Spleen (tissue), 11 donors: ENCODE data around the gene METRNL. TPM values are rescaled to one million over a fixed set of nuclear protein-coding genes. Genes with fewer than 3 reads are reported as not detected.

Experiments used
- DNase-seq: peaks from one replicate; pipeline ENCODE4 v3.0.0-alpha.2; 2020
- H3K27ac ChIP-seq, 8 donors: fragments of 200-600 bp; sonication (generic) in 7 of 8; 1 replicate in 4 of 8; 2 replicates in 4 of 8; pipeline versions ENCODE4 v1.5.0 to v1.8.0; 2016 to 2021; ENCODE audit warnings: inconsistent platforms in 4 of 8, mild to moderate bottlenecking in 4 of 8, moderate library complexity in 1 of 8
- H3K27me3 ChIP-seq, 7 donors: fragments of 200-600 bp; sonication (generic) in 6 of 7; replicated peaks in 1 of 7; 1 replicate in 4 of 7; 2 replicates in 3 of 7; pipeline versions ENCODE4 v1.5.0 to v1.8.0; 2016 to 2021; ENCODE audit warnings: inconsistent platforms in 3 of 7, mild to moderate bottlenecking in 1 of 7
- H3K36me3 ChIP-seq, 6 donors: fragments of 200-600 bp; sonication (generic) in 5 of 6; 1 replicate in 4 of 6; 2 replicates in 2 of 6; pipeline versions ENCODE4 v1.5.0 to v1.8.0; 2016 to 2021; ENCODE audit warnings: inconsistent platforms in 2 of 6
- H3K4me1 ChIP-seq, 6 donors: fragments of 200-600 bp; sonication (generic) in 5 of 6; 1 replicate in 3 of 6; 2 replicates in 3 of 6; pipeline versions ENCODE4 v1.5.0 to v1.8.0; 2016 to 2021; ENCODE audit warnings: inconsistent platforms in 3 of 6
- H3K4me3 ChIP-seq, 8 donors: fragments of 200-600 bp; sonication (generic) in 7 of 8; 1 replicate in 4 of 8; 2 replicates in 4 of 8; pipeline versions ENCODE4 v1.5.0 to v1.8.0; 2016 to 2021; ENCODE audit warnings: inconsistent platforms in 4 of 8, mild to moderate bottlenecking in 4 of 8, moderate library complexity in 2 of 8
- H3K9me3 ChIP-seq, 8 donors: fragments of 200-600 bp; sonication (generic) in 7 of 8; 1 replicate in 4 of 8; 2 replicates in 4 of 8; pipeline versions ENCODE4 v1.5.0 to v1.8.0; 2016 to 2021; ENCODE audit warnings: inconsistent platforms in 4 of 8
- POLR2A ChIP-seq, 3 donors: fragments of 450-650 bp; IDR thresholded peaks; one replicate each; pipeline ENCODE4 v1.5.1; 2017; ENCODE audit warnings: antibody characterized with exemption in 3 of 3, mild to moderate bottlenecking in 1 of 3
- POLR2AphosphoS5 ChIP-seq, 3 donors: sonication (generic); formaldehyde crosslinking; IDR thresholded peaks; one replicate each; pipeline ENCODE4 v1.5.1; 2017; ENCODE audit warnings: antibody characterized with exemption in 3 of 3
- WGBS, 5 donors: extraction: QIAGEN DNeasy Blood & Tissue Kit in 3 of 5; methylation state at CpG; one replicate each; pipeline versions ENCODE4 v1.1.5 to v1.1.7; 2013 to 2018; 5-methylcytosine and 5-hydroxymethylcytosine counted together
- intact Hi-C: fragments of 100-400 bp; cut with DNase I; formaldehyde crosslinking; loops from one replicate; pipeline ENCODE4 v1.15.0; 2023; ENCODE audit warnings: low total_unique reads
- polyA plus RNA-seq, 3 donors: library from polyadenylated mRNA; stranded (reverse); fragments of 200-250 nt; gene quantifications; one replicate each; pipeline ENCODE4 v1.2.1, GENCODE V29; 2013
- total RNA-seq, 7 donors: library from RNA; depleted of rRNA in 3 of 7; stranded (reverse); fragments of >200 nt in 3 of 7; fragmentation: NEBNext Ultra II Directional in 4 of 7; extraction: Animal tissue kit (Norgen Biotek cat#: 25700) in 4 of 7; gene quantifications; one replicate each; pipeline versions ENCODE4 v1.1.0 to v1.2.1, GENCODE V29; 2016 to 2021
- TF ChIP-seq, protein P1 (sequence below), 11 experiments: fragments of 200-600 bp in 7 of 11; fragments of 450-650 bp in 4 of 11; sonication (generic) in 4 of 11; IDR thresholded peaks in 8 of 11; conservative IDR thresholded peaks in 3 of 11; 1 replicate in 7 of 11; 2 replicates in 4 of 11; pipeline versions ENCODE4 v1.4.0 to v1.8.0; 2016 to 2021; ENCODE audit warnings: antibody characterized with exemption in 11 of 11, inconsistent platforms in 4 of 11, mild to moderate bottlenecking in 1 of 11
- donor health status: healthy with polysubstance abuse.
- donor health status: DM: no; HTN: no; CAD: no; lungs with moderate emphysema.
- donor health status: DM: no; HTN: no; CAD: no.
- donor health status: Bipolar disorder and iron deficiency.
- donor health status: healthy.
- donor health status: DM: no; HTN: no; CAD: no.
- donor health status: DM: yes; HTN: yes; CAD: no.

METRNL gene
- total and polyA plus RNA-seq, 10 donors, result 14.7 to 51.2 (median 35.0) TPM

GRCh38 chr17:83096401-83097224 lies 17.2 kb downstream of the METRNL start:
- H3K4me3 ChIP-seq, result no peak overlapping the region
- peaks cover 0 to 52% (median 30%) of the 10 kb centered on the region in 6 donors for H3K36me3 ChIP-seq
- TF ChIP-seq, protein P1, sequence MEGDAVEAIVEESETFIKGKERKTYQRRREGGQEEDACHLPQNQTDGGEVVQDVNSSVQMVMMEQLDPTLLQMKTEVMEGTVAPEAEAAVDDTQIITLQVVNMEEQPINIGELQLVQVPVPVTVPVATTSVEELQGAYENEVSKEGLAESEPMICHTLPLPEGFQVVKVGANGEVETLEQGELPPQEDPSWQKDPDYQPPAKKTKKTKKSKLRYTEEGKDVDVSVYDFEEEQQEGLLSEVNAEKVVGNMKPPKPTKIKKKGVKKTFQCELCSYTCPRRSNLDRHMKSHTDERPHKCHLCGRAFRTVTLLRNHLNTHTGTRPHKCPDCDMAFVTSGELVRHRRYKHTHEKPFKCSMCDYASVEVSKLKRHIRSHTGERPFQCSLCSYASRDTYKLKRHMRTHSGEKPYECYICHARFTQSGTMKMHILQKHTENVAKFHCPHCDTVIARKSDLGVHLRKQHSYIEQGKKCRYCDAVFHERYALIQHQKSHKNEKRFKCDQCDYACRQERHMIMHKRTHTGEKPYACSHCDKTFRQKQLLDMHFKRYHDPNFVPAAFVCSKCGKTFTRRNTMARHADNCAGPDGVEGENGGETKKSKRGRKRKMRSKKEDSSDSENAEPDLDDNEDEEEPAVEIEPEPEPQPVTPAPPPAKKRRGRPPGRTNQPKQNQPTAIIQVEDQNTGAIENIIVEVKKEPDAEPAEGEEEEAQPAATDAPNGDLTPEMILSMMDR (IDR thresholded peaks at IDR 0.05 in 8 of 11, conservative IDR thresholded peaks at IDR 0.05 in 3 of 11), result no peak
- TF ChIP-seq POLR2A (IDR thresholded peaks at IDR 0.05) (no peak), POLR2AphosphoS5 (IDR thresholded peaks at IDR 0.05) (no peak)
- no peak for DNase-seq
- 86 to 95% (median 91%) methylated on average over 22 to 26 of the region's 26 CpGs for WGBS, 5 donors
- H3K9me3 ChIP-seq, result no peaks in the 10 kb centered on the region
- H3K4me1 ChIP-seq, result peaks cover 13 to 39% (median 34%) of the 10 kb centered on the region in 6 donors
- H3K27ac ChIP-seq, result no peak overlapping the region
- peaks cover 0 to 50% (median 29%) of the 10 kb centered on the region in 7 donors for H3K27me3 ChIP-seq
- intact Hi-C loops, result no loop called here

DNA sequence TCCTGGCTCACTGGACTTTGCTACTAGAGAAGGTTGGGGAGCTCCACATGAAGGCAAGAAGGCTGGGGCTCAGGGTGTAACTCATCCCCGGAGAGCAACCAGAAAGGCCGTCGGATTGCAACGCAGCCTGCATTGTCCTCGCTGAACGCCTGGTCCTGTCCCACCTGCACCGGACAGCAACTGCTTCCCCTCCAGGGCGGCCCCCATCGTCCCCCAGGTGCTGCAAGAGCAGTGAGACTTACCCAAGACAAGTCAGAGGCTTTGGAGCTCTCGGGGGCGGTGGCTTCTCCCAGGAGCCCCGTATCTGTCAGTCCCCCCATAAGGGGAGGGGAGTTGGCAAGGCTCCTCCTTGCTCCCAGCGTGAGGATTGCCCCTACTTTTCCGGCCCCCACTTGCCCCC lies 18.4 kb downstream of the METRNL start:
- no peak for DNase-seq
- TF ChIP-seq, protein P1 (IDR thresholded peaks at IDR 0.05 in 8 of 11, conservative IDR thresholded peaks at IDR 0.05 in 3 of 11), result no peak
- no peak overlapping the region for H3K4me3 ChIP-seq
- intact Hi-C loops, result no loop called here
- H3K4me1 ChIP-seq, result peaks cover 13 to 44% (median 36%) of the 10 kb centered on the region in 6 donors
- H3K27ac ChIP-seq, result no peak overlapping the region
- H3K9me3 ChIP-seq, result no peaks in the 10 kb centered on the region
- 65 to 80% (median 73%) methylated on average over 14 of the region's 14 CpGs for WGBS, 5 donors
- peaks cover 0 to 42% (median 30%) of the 10 kb centered on the region in 6 donors for H3K36me3 ChIP-seq
- peaks cover 0 to 54% (median 29%) of the 10 kb centered on the region in 7 donors for H3K27me3 ChIP-seq

GRCh38 chr17:83098241-83099085 lies 19.1 kb downstream of the METRNL start:
- DNase-seq, result no peak
- intact Hi-C loops, result no loop called here
- Histone ChIP-seq H3K4me1 (peaks cover 13 to 44% (median 38%) of the 10 kb centered on the region in 6 donors), H3K27me3 (peaks cover 0 to 58% (median 29%) of the 10 kb centered on the region in 7 donors), H3K9me3 (no peaks in the 10 kb centered on the region), H3K27ac (no peak overlapping the region), H3K36me3 (peaks cover 0 to 36% (median 26%) of the 10 kb centered on the region in 6 donors), H3K4me3 (peak overlapping the region in 1 of 8 donors; percentile 4)
- 44 to 59% (median 52%) methylated on average over 27 to 31 of the region's 31 CpGs for WGBS, 5 donors
- TF ChIP-seq, protein P1 (IDR thresholded peaks at IDR 0.05 in 8 of 11, conservative IDR thresholded peaks at IDR 0.05 in 3 of 11), result no peak
- TF ChIP-seq POLR2AphosphoS5 (IDR thresholded peaks at IDR 0.05), result peak in 2 of 3 donors; percentile 15 to 45
- no peak for TF ChIP-seq POLR2A (IDR thresholded peaks at IDR 0.05)
